Measurements from ENCODE around the gene RPRM. TPM values are rescaled to one million over a fixed set of nuclear protein-coding genes. Genes with fewer than 3 reads are reported as not detected.
"Not testable (repeated sequence)": the region's sequence is repeated elsewhere in the genome, so short reads cannot be mapped to it uniquely, and the experiment has no call there.

The RPRM gene
- total RNA-seq, 1 experiment from 2014 or later = 2.1 TPM

DNA sequence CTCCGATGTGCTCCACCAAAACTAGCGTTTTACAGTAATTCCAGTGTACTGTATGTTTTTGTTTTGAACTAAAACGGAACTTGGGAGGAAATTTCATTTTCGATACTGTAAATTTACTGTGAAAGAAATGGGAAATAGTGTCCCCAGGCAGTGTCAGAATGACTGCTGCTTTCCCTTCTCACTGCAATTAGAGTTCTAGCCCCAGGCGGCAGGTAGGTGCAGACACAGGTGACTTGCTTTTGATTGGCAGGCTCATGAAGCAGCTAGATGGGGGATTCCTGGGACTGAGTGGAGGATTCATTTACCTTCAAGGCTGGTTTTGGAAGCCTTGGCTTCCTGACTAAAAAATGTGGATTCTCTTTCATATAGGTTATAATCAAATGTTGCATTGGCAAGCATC, 27.0 kb downstream of the RPRM start:
- no peak overlapping the region for H2AFZ ChIP-seq

DNA sequence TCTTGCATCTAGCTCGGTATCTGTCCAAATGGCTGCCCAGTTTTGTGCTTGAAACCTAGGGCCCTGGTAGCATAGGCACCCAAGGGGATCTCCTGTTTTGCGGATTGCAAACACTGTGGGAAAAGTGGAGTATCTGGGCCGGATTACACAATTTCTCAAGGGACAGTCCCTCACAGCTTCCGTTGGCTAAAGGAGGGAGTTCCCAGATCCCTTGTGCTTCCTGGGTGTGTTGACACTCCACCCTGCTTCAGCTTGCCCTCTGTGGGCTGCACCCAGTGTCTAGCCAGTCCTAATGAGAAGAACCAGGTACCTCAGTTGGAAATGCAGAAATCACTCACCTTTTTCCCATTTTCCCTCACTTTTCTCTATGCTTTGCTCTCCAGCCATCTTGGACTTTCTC, 35.5 kb downstream of the RPRM start:
- Histone ChIP-seq H3K4me2 (no peak overlapping the region), H2AFZ (no peak overlapping the region), H3K27me3 (ENCODE audit: insufficient read depth, low read depth) (no peaks in the 10 kb centered on the region), H3F3A (ENCODE audit: insufficient read depth, low read depth) (no peaks in the 10 kb centered on the region), H3K36me3 (ENCODE audit: low read depth) (no peaks in the 10 kb centered on the region), H3K4me1 (replicated peaks; ENCODE audit: insufficient read depth) (no peaks in the 10 kb centered on the region), H3K79me2 (ENCODE audit: low read depth) (no peaks in the 10 kb centered on the region), H3K9me3 (ENCODE audit: insufficient read depth, low read depth) (no peaks in the 10 kb centered on the region; the same call in none of the 2 replicates), H3K9me2 (ENCODE audit: insufficient read depth) (no peaks in the 10 kb centered on the region), H3K27ac (no peak overlapping the region), H3K4me3 (no peak overlapping the region), H4K20me1 (ENCODE audit: insufficient read depth) (no peaks in the 10 kb centered on the region)
- no TSS peak for BruUV-seq (replicated peaks)
- DNase-seq = no peak
- intact Hi-C loops (cut with micrococcal nuclease; ENCODE audit: unreplicated experiment) = no loop called here
- no peak for TF ChIP-seq EZH2 (IDR thresholded peaks at IDR 0.05; ENCODE audit: low read depth)
- TF ChIP-seq, protein P1, sequence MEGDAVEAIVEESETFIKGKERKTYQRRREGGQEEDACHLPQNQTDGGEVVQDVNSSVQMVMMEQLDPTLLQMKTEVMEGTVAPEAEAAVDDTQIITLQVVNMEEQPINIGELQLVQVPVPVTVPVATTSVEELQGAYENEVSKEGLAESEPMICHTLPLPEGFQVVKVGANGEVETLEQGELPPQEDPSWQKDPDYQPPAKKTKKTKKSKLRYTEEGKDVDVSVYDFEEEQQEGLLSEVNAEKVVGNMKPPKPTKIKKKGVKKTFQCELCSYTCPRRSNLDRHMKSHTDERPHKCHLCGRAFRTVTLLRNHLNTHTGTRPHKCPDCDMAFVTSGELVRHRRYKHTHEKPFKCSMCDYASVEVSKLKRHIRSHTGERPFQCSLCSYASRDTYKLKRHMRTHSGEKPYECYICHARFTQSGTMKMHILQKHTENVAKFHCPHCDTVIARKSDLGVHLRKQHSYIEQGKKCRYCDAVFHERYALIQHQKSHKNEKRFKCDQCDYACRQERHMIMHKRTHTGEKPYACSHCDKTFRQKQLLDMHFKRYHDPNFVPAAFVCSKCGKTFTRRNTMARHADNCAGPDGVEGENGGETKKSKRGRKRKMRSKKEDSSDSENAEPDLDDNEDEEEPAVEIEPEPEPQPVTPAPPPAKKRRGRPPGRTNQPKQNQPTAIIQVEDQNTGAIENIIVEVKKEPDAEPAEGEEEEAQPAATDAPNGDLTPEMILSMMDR (conservative IDR thresholded peaks at IDR 0.05) = no peak
- CTCF ChIA-PET = no interaction called here
- POLR2A ChIA-PET (ENCODE audit: unreplicated experiment) = no interaction called here

More for the DNA sequence above, 27.0 kb downstream of the RPRM start:
- H3K27me3 ChIP-seq (ENCODE audit: insufficient read depth, low read depth) = no peaks in the 10 kb centered on the region
- TF ChIP-seq, protein P1 (conservative IDR thresholded peaks at IDR 0.05) = no peak
- TF ChIP-seq EZH2 (IDR thresholded peaks at IDR 0.05; ENCODE audit: low read depth) = no peak
- BruUV-seq (replicated peaks) = no TSS peak
- no peaks in the 10 kb centered on the region for H3K79me2 ChIP-seq (ENCODE audit: low read depth)
- ChIA-PET CTCF (no interaction called here), POLR2A (ENCODE audit: unreplicated experiment) (no interaction called here)
- no peaks in the 10 kb centered on the region for H3K36me3 ChIP-seq (ENCODE audit: low read depth)
- no peak overlapping the region for H3K27ac ChIP-seq
- no peak overlapping the region for H3K4me3 ChIP-seq
- no peak overlapping the region for H3K4me2 ChIP-seq
- no peak for DNase-seq
- H4K20me1 ChIP-seq (ENCODE audit: insufficient read depth) = no peaks in the 10 kb centered on the region
- intact Hi-C loops (cut with micrococcal nuclease; ENCODE audit: unreplicated experiment) = no loop called here
- no peaks in the 10 kb centered on the region for H3K4me1 ChIP-seq (replicated peaks; ENCODE audit: insufficient read depth)
- no peaks in the 10 kb centered on the region for H3F3A ChIP-seq (ENCODE audit: insufficient read depth, low read depth)
- no peaks in the 10 kb centered on the region for H3K9me3 ChIP-seq (ENCODE audit: insufficient read depth, low read depth)
- H3K9me2 ChIP-seq (ENCODE audit: insufficient read depth) = no peaks in the 10 kb centered on the region

- DNase-seq; H3K4me2 ChIP-seq; H3K9me2 ChIP-seq (ENCODE audit: insufficient read depth); H2AFZ ChIP-seq; H3F3A ChIP-seq (ENCODE audit: insufficient read depth, low read depth); H3K4me1 ChIP-seq (replicated peaks; ENCODE audit: insufficient read depth); H3K27ac ChIP-seq; H4K20me1 ChIP-seq (ENCODE audit: insufficient read depth); H3K9me3 ChIP-seq (ENCODE audit: insufficient read depth, low read depth); H3K79me2 ChIP-seq (ENCODE audit: low read depth); H3K27me3 ChIP-seq (ENCODE audit: insufficient read depth, low read depth); CTCF ChIA-PET; H3K36me3 ChIP-seq (ENCODE audit: low read depth); intact Hi-C loops (cut with micrococcal nuclease; ENCODE audit: unreplicated experiment); BruUV-seq (replicated peaks); POLR2A ChIA-PET (ENCODE audit: unreplicated experiment); H3K4me3 ChIP-seq: not testable (repeated sequence)
These were observed 35.9 kb downstream of the RPRM start for GRCh38 chr2:153442616-153443015.

DNA sequence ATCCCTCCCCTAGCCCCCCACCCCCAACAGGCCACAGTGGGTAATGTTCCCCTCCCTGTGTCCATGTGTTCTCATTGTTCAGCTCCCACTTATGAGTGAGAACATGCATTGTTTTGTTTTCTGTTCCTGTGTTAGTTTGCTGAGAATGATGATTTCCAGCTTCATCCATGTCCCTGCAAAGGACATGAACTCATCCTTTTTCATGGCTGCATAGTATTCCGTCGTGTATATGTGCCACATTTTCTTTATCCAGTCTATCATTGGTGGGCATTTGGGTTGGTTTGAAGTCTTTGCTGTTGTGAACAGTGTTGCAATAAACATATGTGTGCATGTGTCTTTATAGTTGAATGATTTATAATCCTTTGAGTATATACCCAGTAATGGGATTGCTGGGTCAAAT, 38.5 kb downstream of the RPRM start:
- BruUV-seq (replicated peaks); POLR2A ChIA-PET (ENCODE audit: unreplicated experiment): not testable (repeated sequence)

More for the DNA sequence above, 38.5 kb downstream of the RPRM start:
- DNase-seq; H3K4me3 ChIP-seq; H4K20me1 ChIP-seq (ENCODE audit: insufficient read depth); H3K36me3 ChIP-seq (ENCODE audit: low read depth); H3K4me2 ChIP-seq; H3K9me3 ChIP-seq (ENCODE audit: insufficient read depth, low read depth); H3F3A ChIP-seq (ENCODE audit: insufficient read depth, low read depth); H3K27ac ChIP-seq; H3K27me3 ChIP-seq (ENCODE audit: insufficient read depth, low read depth); H3K9me2 ChIP-seq (ENCODE audit: insufficient read depth); H3K4me1 ChIP-seq (replicated peaks; ENCODE audit: insufficient read depth); CTCF ChIA-PET; H2AFZ ChIP-seq; intact Hi-C loops (cut with micrococcal nuclease; ENCODE audit: unreplicated experiment); H3K79me2 ChIP-seq (ENCODE audit: low read depth): not testable (repeated sequence)
